NT2/D1 (cell line): Measurements from ENCODE around the gene FRAS1.

Experiments used
- SUZ12 ChIP-seq: IDR thresholded peaks from 2 replicates; pipeline ENCODE4 v1.6.1; 2011; ENCODE audit not compliant: insufficient read length, insufficient read depth; ENCODE audit errors: extremely low read depth
- YY1 ChIP-seq: IDR thresholded peaks from 2 replicates; pipeline ENCODE4 v1.6.1; 2011; ENCODE audit not compliant: insufficient read length, insufficient read depth

DNA sequence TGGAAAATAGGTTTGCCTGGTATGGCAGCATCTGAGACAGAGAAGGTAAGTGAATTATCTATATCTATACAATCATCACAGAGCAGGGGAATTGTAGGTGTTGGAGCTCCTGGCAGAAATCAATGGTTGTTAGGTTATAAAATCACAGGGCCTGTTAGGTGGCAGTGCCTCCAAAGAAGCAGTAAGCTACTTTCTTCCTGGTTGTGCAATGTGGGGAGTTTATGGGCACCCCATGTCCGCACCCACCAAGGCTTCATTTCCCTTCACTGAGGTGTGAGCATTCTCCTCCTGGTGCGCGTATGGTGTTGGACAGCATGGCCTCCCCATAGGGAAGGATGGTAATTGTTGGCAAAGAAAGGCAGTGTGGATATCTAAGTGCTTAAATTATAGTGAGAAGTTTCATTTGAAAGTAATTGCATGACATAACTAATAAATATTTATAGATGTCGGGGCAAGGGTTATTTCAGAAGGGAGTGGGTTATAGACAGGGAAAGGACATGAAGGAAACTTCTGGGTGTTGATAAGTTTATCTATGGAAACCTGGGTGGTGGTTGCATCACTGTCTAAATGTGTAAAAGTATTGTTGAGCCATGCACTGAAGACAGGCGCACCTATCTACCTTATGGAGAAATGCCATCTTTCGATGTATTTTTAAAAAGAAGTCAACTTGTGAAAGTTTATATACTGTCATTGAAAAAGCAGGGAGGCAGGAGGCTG is 153.7 kb downstream of the FRAS1 start:
- TF ChIP-seq YY1 (no peak), SUZ12 (no peak)
